ENCODE measurements around the gene DCLK1. TPM values are rescaled to one million over a fixed set of nuclear protein-coding genes. Genes with fewer than 3 reads are reported as not detected.

DCLK1 gene
- total and polyA plus RNA-seq, 4 donors = 0.04 to 0.56 (median 0.20) TPM

- TF ChIP-seq, protein P1, sequence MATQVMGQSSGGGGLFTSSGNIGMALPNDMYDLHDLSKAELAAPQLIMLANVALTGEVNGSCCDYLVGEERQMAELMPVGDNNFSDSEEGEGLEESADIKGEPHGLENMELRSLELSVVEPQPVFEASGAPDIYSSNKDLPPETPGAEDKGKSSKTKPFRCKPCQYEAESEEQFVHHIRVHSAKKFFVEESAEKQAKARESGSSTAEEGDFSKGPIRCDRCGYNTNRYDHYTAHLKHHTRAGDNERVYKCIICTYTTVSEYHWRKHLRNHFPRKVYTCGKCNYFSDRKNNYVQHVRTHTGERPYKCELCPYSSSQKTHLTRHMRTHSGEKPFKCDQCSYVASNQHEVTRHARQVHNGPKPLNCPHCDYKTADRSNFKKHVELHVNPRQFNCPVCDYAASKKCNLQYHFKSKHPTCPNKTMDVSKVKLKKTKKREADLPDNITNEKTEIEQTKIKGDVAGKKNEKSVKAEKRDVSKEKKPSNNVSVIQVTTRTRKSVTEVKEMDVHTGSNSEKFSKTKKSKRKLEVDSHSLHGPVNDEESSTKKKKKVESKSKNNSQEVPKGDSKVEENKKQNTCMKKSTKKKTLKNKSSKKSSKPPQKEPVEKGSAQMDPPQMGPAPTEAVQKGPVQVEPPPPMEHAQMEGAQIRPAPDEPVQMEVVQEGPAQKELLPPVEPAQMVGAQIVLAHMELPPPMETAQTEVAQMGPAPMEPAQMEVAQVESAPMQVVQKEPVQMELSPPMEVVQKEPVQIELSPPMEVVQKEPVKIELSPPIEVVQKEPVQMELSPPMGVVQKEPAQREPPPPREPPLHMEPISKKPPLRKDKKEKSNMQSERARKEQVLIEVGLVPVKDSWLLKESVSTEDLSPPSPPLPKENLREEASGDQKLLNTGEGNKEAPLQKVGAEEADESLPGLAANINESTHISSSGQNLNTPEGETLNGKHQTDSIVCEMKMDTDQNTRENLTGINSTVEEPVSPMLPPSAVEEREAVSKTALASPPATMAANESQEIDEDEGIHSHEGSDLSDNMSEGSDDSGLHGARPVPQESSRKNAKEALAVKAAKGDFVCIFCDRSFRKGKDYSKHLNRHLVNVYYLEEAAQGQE (IDR thresholded peaks at IDR 0.05) = no peak
- TF ChIP-seq ZBTB33 (IDR thresholded peaks at IDR 0.05) (no peak), TAF1 (conservative IDR thresholded peaks at IDR 0.05) (no peak), GABPA (IDR thresholded peaks at IDR 0.05 in 1 of 2, conservative IDR thresholded peaks at IDR 0.05 in 1 of 2) (no peak), EGR1 (IDR thresholded peaks at IDR 0.05; ENCODE audit: low read depth in 2 of 2) (no peak), SP1 (IDR thresholded peaks at IDR 0.05) (no peak), FOXA2 (IDR thresholded peaks at IDR 0.05) (no peak), NR2F2 (IDR thresholded peaks at IDR 0.05) (no peak)
- no peak overlapping the region for H3K4me3 ChIP-seq (ENCODE audit: low read depth in 1 of 3, low read length in 3 of 3)
- DNase-seq (ENCODE audit: low spot score) = no peak
- no peaks in the 10 kb centered on the region for H3K4me1 ChIP-seq (ENCODE audit: control insufficient read depth in 4 of 4, insufficient read depth in 4 of 4, low read length in 3 of 4)
- H3K27ac ChIP-seq (ENCODE audit: low read depth in 1 of 2, low read length in 2 of 2) = no peak overlapping the region
- no peak overlapping the region for H3K9ac ChIP-seq (ENCODE audit: low read depth in 1 of 2, low read length in 2 of 2)
- no peaks in the 10 kb centered on the region for H3K27me3 ChIP-seq (ENCODE audit: control insufficient read depth in 4 of 4, insufficient read depth in 4 of 4, low read length in 3 of 4)
- no peaks in the 10 kb centered on the region for H3K9me3 ChIP-seq (ENCODE audit: control insufficient read depth in 4 of 4, low read length in 3 of 4)
- no peaks in the 10 kb centered on the region for H3K36me3 ChIP-seq (ENCODE audit: control insufficient read depth in 4 of 4, insufficient read depth in 3 of 4, low read depth in 1 of 4, low read length in 3 of 4)
- 73% methylated on average over 4 of the region's 4 CpGs for WGBS
Measured at GRCh38 chr13:35763060-35763781, 368.0 kb downstream of the DCLK1 start.

- H3K9ac ChIP-seq (ENCODE audit: low read depth in 1 of 2, low read length in 2 of 2) = no peak overlapping the region
- TF ChIP-seq RXRA (IDR thresholded peaks at IDR 0.05) = no peak
- H3K4me1 ChIP-seq (ENCODE audit: control insufficient read depth in 4 of 4, insufficient read depth in 4 of 4, low read length in 3 of 4) = no peaks in the 10 kb centered on the region
- peaks cover 0 to 1% (median 0%) of the 10 kb centered on the region in 4 donors for H3K9me3 ChIP-seq (ENCODE audit: control insufficient read depth in 4 of 4, low read length in 3 of 4)
- no peaks in the 10 kb centered on the region for H3K27me3 ChIP-seq (ENCODE audit: control insufficient read depth in 4 of 4, insufficient read depth in 4 of 4, low read length in 3 of 4)
- no peak overlapping the region for H3K27ac ChIP-seq (ENCODE audit: low read depth in 1 of 2, low read length in 2 of 2)
- no peak for DNase-seq (ENCODE audit: low spot score)
- H3K36me3 ChIP-seq (ENCODE audit: control insufficient read depth in 4 of 4, insufficient read depth in 3 of 4, low read depth in 1 of 4, low read length in 3 of 4) = no peaks in the 10 kb centered on the region
- WGBS = 95% methylated on average over 2 of the region's 2 CpGs
- H3K4me3 ChIP-seq (ENCODE audit: low read depth in 1 of 3, low read length in 3 of 3) = no peak overlapping the region
Measured at GRCh38 chr13:35761440-35762252, 369.5 kb downstream of the DCLK1 start.

DNA sequence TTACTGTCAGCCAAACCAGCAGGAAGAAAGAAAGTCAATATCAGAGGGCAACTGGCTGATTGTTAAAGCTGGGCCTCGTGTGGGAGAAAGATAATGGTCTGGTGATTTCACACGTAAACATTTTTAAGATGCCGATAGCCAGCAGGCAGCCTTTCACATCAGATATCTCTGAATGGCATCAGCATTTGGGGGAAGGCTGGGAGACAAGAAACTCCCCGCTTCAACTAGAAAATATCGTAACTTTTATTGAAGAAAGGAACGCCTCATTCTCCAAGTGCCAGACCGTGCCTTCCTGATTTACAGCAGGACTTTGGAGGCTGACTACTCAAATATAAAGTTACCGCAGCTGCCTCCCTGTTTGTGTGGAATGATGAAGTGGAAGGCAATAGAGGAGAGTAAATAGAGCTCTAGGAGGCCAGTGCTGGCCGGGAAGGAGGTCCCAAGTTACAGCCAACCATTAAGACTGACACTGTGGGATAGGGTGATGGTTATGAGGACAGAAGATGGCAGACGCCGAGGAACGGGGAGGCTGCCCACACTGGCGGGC is 370.4 kb downstream of the DCLK1 start:
- DNase-seq (ENCODE audit: low spot score) = no peak
- Histone ChIP-seq H3K9me3 (ENCODE audit: control insufficient read depth in 4 of 4, low read length in 3 of 4) (peaks cover 0 to 1% (median 0%) of the 10 kb centered on the region in 4 donors), H3K4me1 (ENCODE audit: control insufficient read depth in 4 of 4, insufficient read depth in 4 of 4, low read length in 3 of 4) (no peaks in the 10 kb centered on the region), H3K4me3 (ENCODE audit: low read depth in 1 of 3, low read length in 3 of 3) (no peak overlapping the region), H3K27ac (ENCODE audit: low read depth in 1 of 2, low read length in 2 of 2) (no peak overlapping the region), H3K27me3 (ENCODE audit: control insufficient read depth in 4 of 4, insufficient read depth in 4 of 4, low read length in 3 of 4) (no peaks in the 10 kb centered on the region), H3K36me3 (ENCODE audit: control insufficient read depth in 4 of 4, insufficient read depth in 3 of 4, low read depth in 1 of 4, low read length in 3 of 4) (no peaks in the 10 kb centered on the region), H3K9ac (ENCODE audit: low read depth in 1 of 2, low read length in 2 of 2) (no peak overlapping the region)
- 47% methylated on average over 13 of the region's 13 CpGs for WGBS
- TF ChIP-seq, protein P1 (IDR thresholded peaks at IDR 0.05) = no peak
- TF ChIP-seq TAF1 (conservative IDR thresholded peaks at IDR 0.05) (no peak), ZBTB33 (IDR thresholded peaks at IDR 0.05) (no peak), JUND (IDR thresholded peaks at IDR 0.05) (no peak), FOXA2 (IDR thresholded peaks at IDR 0.05) (no peak), GABPA (IDR thresholded peaks at IDR 0.05 in 1 of 2, conservative IDR thresholded peaks at IDR 0.05 in 1 of 2) (no peak), FOXA1 (IDR thresholded peaks at IDR 0.05) (no peak), RXRA (IDR thresholded peaks at IDR 0.05) (no peak), HNF4G (IDR thresholded peaks at IDR 0.05) (no peak), YY1 (IDR thresholded peaks at IDR 0.05) (no peak)
